Transverse colon (tissue), 4 donors: ENCODE data around the gene KRTAP16-1.

Source experiments
- POLR2A ChIP-seq: fragments of 450-650 bp; IDR thresholded peaks from one replicate; pipeline ENCODE4 v1.6.1; 2016; ENCODE audit warnings: antibody characterized with exemption, mild to moderate bottlenecking, moderate library complexity
- POLR2AphosphoS5 ChIP-seq, 3 donors: sonication (generic); formaldehyde crosslinking; IDR thresholded peaks; one replicate each; pipeline ENCODE4 v1.6.1; 2016; ENCODE audit warnings: antibody characterized with exemption in 3 of 3
- TF ChIP-seq, protein P1 (sequence below), 5 experiments: fragments of 200-600 bp in 3 of 5; fragments of 450-650 bp in 2 of 5; sonication (generic) in 3 of 5; IDR thresholded peaks; 1 replicate in 2 of 5; 2 replicates in 3 of 5; pipeline ENCODE4 v1.5.1; 2016 to 2017; ENCODE audit warnings: antibody characterized with exemption in 5 of 5, inconsistent platforms in 3 of 5, mild to moderate bottlenecking in 2 of 5, moderate library complexity in 1 of 5

DNA sequence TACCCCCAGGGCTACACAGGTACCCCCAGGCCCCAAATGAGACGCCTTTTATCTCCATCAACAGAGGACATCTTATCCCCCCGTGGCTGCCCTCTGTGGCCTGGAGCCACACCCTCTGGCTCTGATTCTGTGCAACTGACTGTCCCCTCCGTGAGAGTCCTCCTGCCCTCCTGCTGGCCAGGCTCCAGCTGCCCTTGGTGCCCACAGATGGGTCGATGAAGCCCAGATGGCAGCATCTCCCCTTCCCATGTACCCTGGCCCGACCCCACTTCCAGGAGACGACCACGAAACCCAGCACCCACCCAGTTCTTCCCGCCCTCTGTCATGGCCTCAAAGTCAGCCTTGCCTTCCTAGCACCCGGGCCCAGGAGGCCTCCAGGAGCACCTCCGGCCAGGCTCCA lies 16.0 kb upstream of the KRTAP16-1 start:
- TF ChIP-seq, protein P1, sequence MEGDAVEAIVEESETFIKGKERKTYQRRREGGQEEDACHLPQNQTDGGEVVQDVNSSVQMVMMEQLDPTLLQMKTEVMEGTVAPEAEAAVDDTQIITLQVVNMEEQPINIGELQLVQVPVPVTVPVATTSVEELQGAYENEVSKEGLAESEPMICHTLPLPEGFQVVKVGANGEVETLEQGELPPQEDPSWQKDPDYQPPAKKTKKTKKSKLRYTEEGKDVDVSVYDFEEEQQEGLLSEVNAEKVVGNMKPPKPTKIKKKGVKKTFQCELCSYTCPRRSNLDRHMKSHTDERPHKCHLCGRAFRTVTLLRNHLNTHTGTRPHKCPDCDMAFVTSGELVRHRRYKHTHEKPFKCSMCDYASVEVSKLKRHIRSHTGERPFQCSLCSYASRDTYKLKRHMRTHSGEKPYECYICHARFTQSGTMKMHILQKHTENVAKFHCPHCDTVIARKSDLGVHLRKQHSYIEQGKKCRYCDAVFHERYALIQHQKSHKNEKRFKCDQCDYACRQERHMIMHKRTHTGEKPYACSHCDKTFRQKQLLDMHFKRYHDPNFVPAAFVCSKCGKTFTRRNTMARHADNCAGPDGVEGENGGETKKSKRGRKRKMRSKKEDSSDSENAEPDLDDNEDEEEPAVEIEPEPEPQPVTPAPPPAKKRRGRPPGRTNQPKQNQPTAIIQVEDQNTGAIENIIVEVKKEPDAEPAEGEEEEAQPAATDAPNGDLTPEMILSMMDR (IDR thresholded peaks at IDR 0.05) = no peak
- no peak for TF ChIP-seq POLR2AphosphoS5 (IDR thresholded peaks at IDR 0.05)
- no peak for TF ChIP-seq POLR2A
